Forelimb muscle (tissue), 1 donor: ENCODE results near the gene GPR61. TPM values are rescaled to one million over a fixed set of nuclear protein-coding genes. Genes with fewer than 3 reads are reported as not detected.
A peak's percentile ranks its signal among the peaks of the same experiment; 100 is the strongest.

Source experiments
- DNase-seq: peaks from one replicate; pipeline ENCODE4 v3.0.0-alpha.2; 2013; ENCODE audit warnings: low read depth
- polyA plus RNA-seq: library from polyadenylated mRNA; unstranded; fragments of 120-200 nt; gene quantifications from one replicate; pipeline ENCODE4 v1.2.1, GENCODE V29; 2013; ENCODE audit not compliant: insufficient read length

GPR61 gene
- polyA plus RNA-seq, 1 donor = 1.6 TPM

- no peak for DNase-seq
Measured at GRCh38 chr1:109569323-109569722, 29.7 kb downstream of the GPR61 start.

DNA sequence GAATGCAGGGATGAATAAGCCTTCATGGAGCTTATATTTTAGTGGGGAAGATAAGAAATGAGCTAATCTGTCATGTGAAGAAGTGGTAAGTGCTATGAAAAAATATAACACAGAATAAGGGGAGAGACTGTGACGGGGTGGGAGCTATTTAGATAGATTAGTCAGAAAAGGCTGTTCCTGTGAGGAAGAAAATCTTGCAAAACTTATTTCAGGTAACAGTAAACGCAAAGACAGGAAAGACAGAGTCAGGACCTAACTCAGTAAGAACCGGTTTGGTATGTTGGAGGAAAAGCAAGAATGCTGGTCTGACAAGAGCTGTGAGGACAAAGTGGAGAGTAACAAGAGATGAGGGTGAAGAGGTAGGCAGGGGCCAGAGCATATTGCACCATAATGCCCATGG lies 30.7 kb downstream of the GPR61 start:
- no peak for DNase-seq

GRCh38 chr1:109573785-109574184 lies 34.1 kb downstream of the GPR61 start:
- no peak for DNase-seq

- DNase-seq = no peak
Measured at GRCh38 chr1:109578947-109579443, 39.3 kb downstream of the GPR61 start.

DNA sequence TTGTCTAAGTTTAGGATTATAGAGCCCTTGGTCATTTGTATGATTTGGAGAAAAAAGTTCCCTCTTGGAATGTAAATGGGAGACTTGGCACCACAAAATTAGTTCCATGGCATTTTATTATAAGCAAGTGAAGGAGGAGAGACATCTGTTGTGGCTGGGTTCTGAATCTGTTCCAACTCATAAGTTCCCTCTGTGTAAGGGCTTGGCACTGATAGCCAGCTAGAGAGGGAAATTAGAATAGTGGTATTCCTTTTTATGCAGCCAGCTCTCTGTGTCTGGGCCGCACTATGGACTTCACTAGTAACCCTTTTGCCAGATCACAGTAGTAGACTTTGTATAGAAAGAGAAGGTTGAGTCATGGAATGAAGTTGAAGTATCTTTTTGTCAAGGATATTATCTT lies 39.8 kb downstream of the GPR61 start:
- peak; percentile 5 for DNase-seq

- DNase-seq = no peak
Measured at GRCh38 chr1:109582021-109582420, 42.3 kb downstream of the GPR61 start.

GRCh38 chr1:109584766-109585165 lies 45.1 kb downstream of the GPR61 start:
- no peak for DNase-seq

DNA sequence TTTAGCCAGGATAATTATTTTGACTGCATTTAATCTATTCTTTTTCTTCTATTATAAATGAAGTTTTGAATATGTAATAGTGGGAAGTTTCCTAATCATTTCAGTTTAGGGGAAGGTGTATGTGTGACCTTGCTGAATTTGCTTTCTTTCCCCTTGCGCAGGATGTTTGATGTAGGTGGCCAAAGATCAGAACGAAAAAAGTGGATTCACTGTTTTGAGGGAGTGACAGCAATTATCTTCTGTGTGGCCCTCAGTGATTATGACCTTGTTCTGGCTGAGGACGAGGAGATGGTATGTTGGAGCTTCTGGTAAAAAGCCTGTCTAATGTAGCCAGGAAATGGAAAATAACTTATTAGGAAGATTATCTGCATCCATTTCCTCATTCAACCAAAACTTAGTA lies 46.4 kb downstream of the GPR61 start:
- DNase-seq = no peak

GRCh38 chr1:109589177-109589576 lies 49.5 kb downstream of the GPR61 start:
- no peak for DNase-seq

- DNase-seq = no peak
Measured at GRCh38 chr1:109589679-109590078, 50.0 kb downstream of the GPR61 start.

GRCh38 chr1:109592916-109593315 lies 53.2 kb downstream of the GPR61 start:
- DNase-seq = no peak

DNA sequence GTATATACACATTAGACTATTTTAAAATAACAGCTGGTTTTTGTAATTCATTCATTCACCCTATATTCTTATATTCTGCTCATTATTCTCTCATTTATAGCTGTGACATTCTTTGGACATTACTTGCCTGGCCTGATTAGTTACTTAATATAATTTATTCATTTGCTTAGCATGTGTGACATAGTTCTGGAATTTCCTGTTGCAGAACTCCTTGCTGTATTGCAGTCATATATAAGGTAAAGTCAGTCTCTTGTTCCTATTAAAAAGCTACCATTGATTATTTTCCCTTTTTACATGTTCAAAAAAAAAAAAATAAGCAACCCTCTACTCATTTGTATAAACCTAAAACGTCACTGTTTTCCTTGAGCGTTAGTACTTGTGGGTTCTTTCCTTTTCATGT lies 55.9 kb downstream of the GPR61 start:
- DNase-seq = no peak

Other genes with a start within 250 kb of the GPR61 start
- gene MYBPHL, start 232.9 kb upstream of the GPR61 start, polyA plus RNA-seq = 1.2 TPM
- gene SORT1, start 142.0 kb upstream of the GPR61 start, polyA plus RNA-seq = 30.7 TPM
- gene PSMA5, start 113.4 kb upstream of the GPR61 start, polyA plus RNA-seq = 65.7 TPM
- gene SYPL2, start 73.3 kb upstream of the GPR61 start, polyA plus RNA-seq = 304 TPM
- 38.9 TPM for gene ATXN7L2, start 56.0 kb upstream of the GPR61 start, polyA plus RNA-seq
- gene CYB561D1, start 45.8 kb upstream of the GPR61 start, polyA plus RNA-seq = 11.1 TPM
- gene AMIGO1, start 30.1 kb upstream of the GPR61 start, polyA plus RNA-seq = 12.9 TPM
- gene GNAI3, start 8.7 kb downstream of the GPR61 start, polyA plus RNA-seq = 6.7 TPM
- gene GNAT2, start 79.7 kb downstream of the GPR61 start, polyA plus RNA-seq = not detected
- 33.8 TPM for gene AMPD2, start 80.0 kb downstream of the GPR61 start, polyA plus RNA-seq
- gene GSTM4, start 116.2 kb downstream of the GPR61 start, polyA plus RNA-seq = 25.1 TPM
- gene GSTM2, start 128.2 kb downstream of the GPR61 start, polyA plus RNA-seq = 190 TPM
- 79.2 TPM for gene GSTM1, start 147.9 kb downstream of the GPR61 start, polyA plus RNA-seq
- 16.6 TPM for gene GSTM5, start 172.4 kb downstream of the GPR61 start, polyA plus RNA-seq
- 40.6 TPM for gene GSTM3, start 201.2 kb downstream of the GPR61 start, polyA plus RNA-seq
- gene EPS8L3, start 224.1 kb downstream of the GPR61 start, polyA plus RNA-seq = not detected